GM21390 (cell line): ENCODE measurements around the gene EFR3B.
"Not testable (repeated sequence)": the region's sequence is repeated elsewhere in the genome, so short reads cannot be mapped to it uniquely, and the experiment has no call there.

ENCODE experiments used
- ATAC-seq: cut with Tn5 transposase; IDR thresholded peaks from one replicate; pipeline ENCODE4 v1.9.1; 2021; ENCODE audit not compliant: unreplicated experiment

Gene EFR3B

DNA sequence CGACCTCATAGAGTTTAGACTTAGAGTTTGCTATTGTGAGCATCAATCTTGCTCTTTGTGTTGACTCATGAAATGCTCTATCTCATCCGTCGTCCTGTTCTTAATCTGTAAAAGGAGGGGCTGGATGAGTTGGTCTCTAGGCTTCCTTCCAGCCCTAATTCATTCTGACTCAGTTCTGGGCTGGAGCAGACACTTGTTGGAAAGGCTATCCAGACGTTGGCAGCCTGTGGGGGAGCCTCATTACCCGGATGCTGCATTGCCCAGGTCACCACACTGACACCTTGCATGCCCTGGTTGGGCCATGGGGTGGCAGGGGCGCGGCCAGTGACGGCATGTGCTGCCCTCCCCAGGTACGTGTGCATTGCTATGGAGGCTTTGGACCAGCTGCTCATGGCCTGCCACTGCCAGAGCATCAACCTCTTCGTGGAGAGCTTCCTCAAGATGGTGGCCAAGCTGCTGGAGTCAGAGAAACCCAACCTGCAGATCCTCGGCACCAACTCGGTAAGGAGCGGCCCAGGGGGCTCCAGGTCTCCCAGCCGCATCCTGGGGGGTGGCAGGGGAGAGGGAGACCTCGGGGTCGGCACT, 61.5 kb downstream of the EFR3B start:
- ATAC-seq, result no peak

DNA sequence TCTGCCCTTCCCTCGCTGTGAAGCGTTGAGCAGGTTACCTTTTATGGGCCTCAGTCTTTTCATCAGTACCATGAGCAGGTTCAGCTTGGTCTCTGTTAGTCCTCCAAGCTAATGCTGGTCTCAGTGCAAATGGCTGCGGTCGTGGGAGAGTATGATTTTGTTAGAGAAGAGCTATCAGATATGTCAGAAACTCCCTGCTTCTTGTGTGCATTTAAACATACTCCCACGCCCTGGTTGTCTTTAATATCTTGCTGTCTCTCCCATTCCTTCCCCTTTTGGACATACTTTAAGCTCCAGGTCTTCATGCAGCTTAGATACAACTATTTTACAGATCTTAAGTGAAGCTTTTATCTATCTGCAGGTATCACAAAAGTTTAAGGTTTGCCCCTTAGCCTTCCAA, 62.9 kb downstream of the EFR3B start:
- ATAC-seq, result no peak

DNA sequence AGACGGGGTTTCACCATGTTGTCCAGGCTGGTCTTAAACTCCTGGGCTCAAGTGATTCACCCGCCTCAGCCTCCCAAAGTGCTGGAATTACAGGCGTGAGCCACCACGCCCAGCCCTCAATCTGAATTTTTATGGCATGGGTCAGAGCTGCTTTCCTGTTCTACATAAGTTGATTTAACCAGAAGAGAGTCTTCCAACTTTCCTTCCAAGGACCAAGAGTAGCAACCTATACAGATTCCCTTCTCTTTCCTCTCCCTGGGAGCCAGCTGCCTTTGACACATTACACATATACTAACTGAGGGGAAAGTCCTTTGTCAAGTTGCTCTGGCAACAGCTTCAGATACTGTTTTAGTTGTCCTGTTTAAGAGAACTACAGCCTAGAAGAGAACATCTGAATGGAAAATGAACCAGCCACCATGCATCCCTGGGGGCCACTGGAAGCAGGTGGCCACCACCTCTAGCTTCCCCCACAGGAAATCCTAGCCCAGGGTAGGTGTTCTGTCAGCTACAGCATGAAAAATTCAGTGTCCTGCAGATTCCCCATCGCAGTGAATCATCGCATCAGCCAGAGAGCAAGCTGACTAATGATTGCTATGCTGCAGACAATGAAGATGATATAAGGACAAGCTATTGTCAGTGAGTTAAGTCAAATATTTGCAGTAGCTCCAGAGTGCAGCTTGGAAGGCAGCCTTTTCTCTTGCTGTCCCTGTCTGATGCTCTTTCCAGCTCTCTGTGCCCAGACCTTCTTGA, 63.6 kb downstream of the EFR3B start:
- ATAC-seq, result no peak

DNA sequence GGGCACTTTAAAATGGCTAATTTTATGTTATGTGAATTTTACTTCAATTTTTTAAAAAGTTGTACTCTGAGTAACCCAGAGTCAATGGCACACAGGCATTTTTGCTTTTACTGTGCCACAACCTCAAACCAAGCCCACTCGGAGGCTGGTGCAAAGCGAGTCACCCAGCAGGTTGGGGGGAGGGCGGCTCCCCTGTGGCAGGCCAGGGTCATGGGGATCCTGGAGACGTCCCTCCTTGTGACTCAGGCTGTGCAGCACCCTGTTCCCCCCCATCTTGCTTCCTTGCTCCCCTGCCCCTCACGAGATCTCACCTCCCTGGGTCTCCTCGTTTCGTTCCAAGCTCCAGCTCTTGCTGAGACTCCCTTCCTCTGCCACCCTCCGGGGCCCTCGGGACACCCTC, 67.9 kb downstream of the EFR3B start:
- no peak for ATAC-seq

DNA sequence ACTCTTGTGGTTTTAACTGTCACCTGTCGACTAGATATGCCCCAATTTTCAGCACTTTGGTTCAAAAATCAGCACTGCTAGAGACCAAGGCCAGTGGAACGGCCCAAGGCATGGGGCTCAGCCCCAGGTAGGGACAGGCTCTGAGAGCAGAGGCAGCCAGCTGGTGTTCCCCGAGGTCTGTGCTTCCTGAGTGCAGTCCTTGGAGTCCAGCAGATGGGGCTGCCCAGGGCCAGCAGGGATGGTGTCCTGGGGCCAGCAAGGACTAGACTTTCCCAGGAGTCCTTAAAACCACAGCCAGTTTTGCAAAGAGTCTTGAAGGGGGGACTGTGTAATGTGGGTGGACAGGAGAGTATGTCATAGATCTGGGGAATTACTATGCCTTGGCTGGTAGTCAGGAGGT, 70.2 kb downstream of the EFR3B start:
- ATAC-seq, result no peak

DNA sequence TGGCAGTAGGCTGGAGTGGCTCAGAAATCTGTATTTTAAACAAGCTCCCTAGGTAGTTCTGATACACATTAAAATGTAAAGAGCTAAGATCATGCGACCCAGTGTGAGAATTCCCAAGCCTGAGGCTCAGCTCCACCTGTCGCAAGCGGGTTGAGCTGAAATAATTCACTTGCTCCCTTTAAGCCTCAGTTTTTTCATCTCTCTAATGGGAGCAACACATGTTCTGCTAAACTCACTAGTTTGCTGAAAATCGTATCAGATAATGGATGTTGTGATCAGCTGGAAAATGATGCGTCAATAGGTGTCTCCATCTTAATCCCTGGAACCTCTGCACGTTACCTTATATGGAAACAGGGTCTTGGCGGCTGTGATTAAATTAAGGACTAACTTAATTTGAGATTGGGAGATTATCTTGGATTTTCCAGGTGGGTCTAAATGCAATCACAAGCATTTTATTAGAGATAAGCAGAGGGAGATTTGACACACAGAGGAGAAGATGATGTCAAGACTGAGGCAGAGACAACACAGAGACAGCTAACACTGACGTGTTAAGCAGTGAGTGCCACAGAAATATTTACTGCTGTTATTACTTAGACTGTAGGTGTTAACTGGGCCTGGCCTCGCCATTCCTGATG, 73.5 kb downstream of the EFR3B start:
- ATAC-seq, result no peak

DNA sequence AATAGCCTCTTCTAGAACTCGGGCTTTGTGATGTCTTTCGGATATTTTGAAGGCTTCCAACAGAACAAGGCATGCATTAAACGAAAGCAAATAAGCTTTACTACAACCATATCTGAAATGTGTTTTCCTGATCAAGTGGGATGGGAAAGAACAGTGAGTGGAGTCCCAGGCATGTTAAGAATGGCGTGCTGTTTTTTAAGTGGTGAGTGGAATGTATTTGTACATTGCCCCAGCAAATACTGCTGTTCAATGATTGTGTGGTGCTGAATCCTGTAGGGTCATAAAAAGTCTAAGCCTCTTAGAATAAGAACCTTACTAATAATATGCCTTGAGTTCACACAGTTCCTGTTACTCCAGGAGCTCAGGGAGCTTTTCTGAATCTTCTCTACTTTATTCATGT, 74.0 kb downstream of the EFR3B start:
- no peak for ATAC-seq

DNA sequence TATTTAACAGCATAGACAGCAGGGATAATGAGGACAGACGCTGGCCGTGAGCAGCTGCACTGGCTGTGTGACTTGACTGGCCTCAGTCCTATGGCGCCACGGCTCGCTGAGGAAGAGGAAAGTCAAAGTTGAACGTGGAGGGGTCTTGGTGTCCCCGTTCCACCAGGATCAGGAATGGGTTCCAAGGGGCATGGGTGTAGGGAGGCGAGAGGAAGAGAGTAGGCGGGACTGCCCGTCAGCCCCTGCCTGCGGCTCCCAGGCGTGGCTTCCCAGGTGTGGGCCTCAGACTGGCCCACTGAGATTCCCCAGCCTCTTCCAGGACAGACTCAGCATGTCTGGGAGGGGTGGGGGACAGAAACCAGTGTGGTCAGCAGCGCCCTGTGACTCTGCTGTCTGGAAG, 75.1 kb downstream of the EFR3B start:
- no peak for ATAC-seq

DNA sequence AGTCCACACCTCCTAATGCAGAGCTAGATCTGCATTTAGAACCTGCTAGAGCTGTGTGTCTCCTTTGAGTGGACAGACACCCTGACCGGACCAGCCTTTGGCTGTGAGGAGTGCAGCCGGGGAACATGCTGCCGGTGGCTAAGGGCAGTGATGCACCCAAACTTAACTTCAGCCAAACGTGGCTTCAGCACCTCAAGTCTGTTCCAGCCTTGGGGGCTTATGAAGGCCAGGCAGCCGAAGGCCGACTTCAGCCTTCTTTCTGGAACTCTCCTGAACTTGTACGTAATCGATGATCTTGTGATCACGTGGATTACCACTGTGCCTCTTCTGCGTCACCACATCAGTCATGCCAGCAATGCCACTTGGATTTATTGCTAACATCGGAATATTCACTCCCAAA, 77.4 kb downstream of the EFR3B start:
- ATAC-seq, result no peak

DNA sequence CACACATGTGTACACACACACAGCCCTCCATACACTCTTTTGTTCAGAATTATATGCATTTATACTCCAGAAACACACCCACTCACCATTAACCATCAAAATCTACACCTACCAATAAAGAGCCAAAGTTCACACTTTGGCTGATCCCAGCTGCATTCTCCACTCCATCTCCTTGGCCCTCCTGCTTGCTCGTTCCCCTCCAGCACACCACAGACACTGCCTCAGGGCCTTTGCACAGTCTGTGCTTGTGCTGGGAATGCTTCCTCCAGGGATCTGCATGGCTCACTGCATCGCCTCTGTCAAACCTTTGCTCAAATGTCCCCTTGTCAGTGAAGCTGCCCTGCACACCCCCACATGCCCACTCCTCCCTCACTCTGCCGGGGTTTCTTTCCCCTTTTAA, 80.5 kb downstream of the EFR3B start:
- no peak for ATAC-seq

DNA sequence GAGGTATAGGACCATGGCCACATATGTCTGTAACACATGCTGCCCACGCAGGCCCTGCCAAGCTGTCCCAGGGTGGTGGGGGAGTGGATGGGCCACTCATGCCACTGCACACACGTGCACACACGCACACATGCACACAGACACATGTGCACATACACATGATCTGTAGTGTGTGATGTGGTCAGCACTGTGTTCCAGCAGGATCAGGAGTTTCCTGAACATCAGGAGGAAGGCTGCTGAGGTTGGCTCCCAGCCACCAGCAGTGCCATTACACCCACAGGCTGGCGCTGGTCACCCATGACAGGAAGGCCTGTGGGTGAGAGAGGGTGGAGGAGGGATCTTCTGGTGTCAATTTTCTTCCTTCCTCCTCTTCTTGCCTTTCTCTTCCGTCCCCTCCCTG, 81.8 kb downstream of the EFR3B start:
- no peak for ATAC-seq

DNA sequence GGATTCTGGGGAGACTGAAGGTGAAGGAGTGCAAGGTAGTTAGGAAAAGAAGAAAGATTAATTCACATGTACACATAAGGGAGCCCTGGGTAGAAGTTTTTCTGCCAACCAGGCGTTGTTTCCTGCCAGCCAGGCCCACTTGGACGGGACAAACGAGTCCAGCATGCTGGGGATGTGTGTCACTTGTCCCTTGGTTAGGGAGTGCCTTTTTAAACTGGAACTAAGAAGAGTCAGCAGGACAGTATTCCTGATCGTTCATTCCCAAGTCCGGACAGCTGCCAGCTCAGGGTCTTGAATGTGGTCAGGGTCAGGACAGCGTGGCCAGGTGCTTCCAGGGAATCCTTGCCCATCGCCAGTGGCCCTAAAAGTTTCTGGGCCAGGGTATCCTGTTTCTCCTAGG, 83.3 kb downstream of the EFR3B start:
- ATAC-seq, result no peak

DNA sequence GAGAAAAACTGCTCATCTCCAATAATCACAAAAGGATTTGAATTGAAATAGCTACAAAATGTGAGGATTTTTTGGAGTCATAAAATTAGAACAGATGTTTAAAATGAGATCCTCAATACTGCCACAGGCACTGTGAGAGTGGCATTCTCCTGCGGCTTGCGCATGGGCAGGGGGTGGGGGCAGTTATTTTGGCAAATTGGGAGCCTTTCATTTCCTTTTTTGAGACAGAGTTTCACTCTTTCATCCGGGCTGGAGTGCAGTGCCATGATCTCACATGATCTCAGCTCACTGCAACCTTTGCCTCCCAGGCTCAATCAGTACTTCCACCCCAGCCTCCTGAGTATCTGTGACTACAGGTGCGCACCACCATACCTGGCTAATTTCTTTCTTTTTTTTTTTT, 84.1 kb downstream of the EFR3B start:
- ATAC-seq, result no peak

DNA sequence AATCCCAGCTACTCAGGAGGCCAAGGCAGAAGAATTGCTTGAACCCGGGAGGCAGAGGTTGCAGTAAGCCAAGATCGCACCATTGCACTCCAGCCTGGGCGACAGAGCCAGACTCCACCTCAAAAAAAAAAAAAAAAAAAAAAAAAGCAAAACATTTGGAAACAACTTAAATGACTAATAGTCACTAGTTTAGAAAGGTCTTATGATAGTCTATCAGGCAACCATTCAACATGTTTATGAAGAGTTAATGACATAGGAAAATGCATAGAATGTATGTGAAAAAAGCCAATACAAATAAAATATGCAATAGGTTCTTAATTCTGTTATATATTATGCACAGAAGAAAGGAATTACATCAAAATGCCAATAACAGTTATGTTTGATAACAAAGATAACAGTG, 85.2 kb downstream of the EFR3B start:
- ATAC-seq, result not testable (repeated sequence)

DNA sequence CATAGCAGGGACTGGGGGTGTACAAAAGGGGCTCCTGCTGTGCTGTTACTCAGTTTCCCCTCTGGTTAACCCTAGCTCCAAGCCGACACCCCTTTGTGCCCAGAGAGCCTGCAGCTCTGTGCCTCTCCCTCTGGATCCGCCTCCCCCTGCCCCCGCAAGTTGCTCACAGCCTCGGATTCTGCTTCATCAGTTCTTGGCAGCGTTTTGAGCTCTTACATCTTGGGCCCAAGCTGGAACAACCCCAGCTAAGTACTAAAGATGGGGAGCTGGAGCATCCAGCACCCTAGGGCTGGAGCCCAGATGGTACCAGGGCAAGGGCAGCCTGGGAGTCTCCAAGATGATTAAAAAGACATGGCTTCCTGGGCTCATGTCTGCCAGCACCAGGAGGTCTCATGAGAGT, 85.8 kb downstream of the EFR3B start:
- ATAC-seq, result no peak

DNA sequence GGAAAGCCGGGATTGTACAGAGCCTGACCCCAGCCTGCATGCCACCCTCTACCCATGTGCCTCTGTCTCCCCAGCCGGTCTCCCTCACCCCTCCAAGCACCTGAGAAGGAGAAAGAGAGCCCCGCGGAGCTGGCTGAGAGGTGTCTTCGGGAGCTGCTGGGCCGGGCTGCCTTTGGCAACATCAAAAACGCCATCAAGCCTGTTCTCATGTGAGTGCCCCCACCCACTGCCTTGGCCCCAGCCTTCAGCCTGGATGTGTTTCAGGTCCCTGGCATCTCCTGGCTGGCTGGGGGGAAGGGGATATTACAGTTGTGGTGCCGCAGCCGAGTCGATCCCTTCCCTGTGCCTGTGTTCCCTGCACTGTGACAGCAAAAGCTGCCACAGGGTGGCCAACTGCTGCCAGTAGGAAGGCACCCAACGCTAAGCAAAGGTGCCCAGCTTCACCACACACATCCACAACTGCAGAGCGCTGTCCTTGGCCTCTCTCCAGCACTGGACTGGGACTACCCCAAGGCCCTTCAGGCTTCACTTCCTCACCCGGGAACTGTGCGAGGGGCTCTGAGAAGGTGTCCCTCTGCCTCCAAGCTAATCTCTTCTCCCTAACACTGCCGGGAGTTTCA, 88.1 kb downstream of the EFR3B start:
- no peak for ATAC-seq

DNA sequence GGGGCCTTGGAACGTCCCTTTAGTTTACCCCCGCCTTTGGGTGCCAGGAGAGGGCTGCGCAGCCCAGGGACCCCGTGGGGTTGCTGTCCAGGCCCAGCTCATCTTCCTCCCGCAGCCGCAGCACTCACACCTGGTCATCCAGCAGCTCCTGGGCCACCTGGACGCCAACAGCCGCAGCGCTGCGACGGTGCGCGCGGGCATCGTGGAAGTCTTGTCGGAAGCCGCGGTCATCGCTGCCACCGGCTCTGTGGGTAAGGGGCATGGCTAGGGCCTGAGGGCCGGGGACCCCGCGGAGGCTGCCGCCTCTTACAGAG, 89.3 kb downstream of the EFR3B start:
- no peak for ATAC-seq

DNA sequence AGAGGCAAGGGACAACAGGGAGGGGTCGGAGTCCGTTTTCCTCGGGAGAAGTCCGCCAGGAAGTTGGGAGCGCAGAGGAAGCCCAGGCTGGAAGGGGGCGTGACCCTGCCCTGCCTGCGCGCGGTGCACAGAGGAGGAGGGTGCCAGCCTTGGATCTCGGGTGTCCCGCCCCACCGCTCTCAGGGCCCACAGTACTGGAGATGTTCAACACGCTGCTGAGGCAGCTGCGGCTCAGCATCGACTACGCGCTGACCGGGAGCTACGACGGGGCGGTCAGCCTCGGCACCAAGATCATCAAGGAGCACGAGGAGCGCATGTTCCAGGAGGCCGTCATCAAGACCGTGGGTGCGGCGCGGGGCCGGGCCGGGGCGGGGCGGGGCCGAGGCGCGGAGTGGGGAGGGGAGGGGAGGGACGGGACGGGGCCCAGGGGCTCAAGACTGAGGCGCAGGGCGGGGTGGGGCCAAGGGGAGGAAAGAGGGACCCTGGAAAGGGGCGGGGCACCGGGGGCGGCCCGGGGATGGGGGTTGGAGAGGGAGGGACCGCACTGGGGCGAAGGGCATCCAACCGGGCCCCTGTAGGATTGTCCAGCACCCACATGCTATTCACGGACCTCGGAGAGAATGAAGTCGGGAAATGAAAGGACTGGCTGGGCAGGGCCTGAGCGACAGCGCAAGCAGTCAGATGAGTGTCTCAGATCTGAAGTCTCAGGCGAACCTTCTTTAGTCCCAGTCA, 89.9 kb downstream of the EFR3B start:
- no peak for ATAC-seq

DNA sequence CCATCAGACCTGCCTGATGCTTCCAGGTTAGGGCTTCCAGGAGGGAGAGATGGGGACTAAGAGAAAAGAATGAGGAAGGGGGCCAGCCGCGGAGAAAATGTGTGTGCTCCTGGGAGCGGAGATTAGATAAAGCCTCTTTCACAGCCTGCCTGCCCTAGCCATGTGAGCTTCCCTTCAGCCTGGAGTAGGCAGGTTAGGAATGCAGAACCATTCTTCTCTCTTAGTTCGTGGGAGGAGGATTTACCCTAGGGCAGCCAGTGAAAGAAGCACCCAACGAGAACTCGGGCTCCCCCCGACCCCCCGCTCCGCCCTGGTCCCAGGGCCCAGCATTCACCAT, 90.4 kb downstream of the EFR3B start:
- no peak for ATAC-seq

DNA sequence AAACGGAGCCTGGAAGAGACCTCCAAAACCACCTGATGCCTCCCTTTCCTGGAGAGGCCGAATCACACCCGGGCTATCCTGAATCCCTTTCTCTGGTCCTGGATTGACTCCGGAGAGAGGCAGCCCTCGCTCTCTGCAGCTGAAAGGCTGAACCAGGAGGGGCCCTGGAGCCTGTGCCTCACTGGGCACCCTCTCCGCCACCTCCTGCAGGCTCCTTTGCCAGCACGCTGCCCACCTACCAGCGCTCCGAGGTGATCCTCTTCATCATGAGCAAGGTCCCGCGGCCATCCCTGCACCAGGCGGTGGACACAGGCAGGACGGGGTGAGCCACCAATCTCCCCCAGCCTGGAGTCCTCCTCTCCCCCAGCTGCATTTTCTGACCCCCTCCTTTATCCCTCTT, 90.8 kb downstream of the EFR3B start:
- no peak for ATAC-seq

DNA sequence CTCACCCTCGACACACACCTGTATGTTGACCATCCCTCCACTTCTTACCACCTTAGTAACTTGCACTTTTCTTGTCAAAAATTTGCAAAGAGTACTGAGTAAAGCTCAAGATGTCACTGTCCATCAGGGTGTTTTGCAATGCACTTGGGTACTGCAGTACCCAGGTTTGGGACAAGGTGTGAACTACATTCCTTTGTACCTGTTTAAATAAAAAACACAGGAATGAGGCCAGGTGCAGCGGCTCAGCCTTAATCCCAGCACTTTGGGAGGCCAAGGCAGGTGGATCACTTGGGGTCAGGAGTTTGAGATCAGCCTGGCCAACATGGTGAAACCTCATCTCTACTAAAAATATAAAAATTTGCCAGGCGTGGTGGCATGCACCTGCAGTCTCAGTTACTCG, 98.7 kb downstream of the EFR3B start:
- ATAC-seq, result not testable (repeated sequence)

DNA sequence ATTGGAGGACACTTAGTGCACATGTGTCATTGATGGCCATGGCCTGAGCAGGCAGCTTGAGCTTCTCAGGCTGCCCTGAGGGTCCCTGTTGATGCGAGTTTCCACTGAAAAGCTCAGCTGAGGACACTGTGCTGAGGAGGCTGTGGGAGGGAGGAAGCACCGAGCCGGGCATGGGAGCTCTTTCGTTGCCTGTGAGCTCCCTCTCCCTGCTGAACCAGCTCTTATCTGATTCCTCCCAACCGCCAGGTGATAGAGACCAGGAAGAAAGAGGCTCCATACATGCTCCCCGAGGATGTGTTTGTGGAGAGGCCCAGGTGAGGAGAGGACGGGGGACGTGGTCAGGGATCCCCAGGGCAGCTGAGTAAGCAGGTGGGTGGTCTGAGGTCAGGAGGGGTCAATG, 99.2 kb downstream of the EFR3B start:
- ATAC-seq, result no peak
